HepG2 (cell line): Measurements from ENCODE around the gene CERS6.

Experiments used
- NFKBIZ ChIP-seq: IDR thresholded peaks from 2 replicates; pipeline ENCODE4 v1.6.1; 2018; ENCODE audit warnings: missing genetic modification reagents, missing compliant biosample characterization
- ZBTB1 ChIP-seq: sonication (generic); formaldehyde crosslinking; IDR thresholded peaks from 2 replicates; pipeline ENCODE4 v1.4.0; 2020; ENCODE audit warnings: missing genetic modification reagents, borderline replicate concordance
- ZFX ChIP-seq: sonication (generic); formaldehyde crosslinking; IDR thresholded peaks from 2 replicates; pipeline ENCODE4 v1.4.0; 2020; ENCODE audit warnings: mild to moderate bottlenecking, low read depth, missing genetic modification reagents, moderate library complexity
- TF ChIP-seq, protein P1 (sequence below): sonication (generic); formaldehyde crosslinking; IDR thresholded peaks from 2 replicates; pipeline ENCODE4 v1.8.1; 2023; ENCODE audit warnings: mild to moderate bottlenecking, inconsistent platforms, moderate library complexity, missing genetic modification reagents, borderline replicate concordance

DNA sequence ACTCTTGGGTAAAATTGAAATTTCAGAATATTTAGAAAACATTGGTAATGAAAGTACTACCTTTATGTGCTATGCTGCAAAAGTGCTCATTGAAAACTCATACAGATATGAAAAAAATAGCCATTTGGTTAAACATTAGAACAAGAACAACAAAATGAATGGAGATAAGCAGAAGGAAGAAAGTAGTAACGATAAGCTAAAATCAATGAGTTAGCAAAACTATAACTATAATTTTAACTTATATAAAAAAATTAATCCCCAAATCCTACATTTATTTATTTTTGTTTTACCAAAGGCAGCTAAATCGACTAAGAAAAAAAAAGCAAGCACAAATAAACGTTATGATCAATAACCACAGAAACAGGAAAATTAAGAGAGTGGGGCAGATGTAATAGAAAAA lies 99.2 kb downstream of the CERS6 start:
- TF ChIP-seq NFKBIZ (CRISPR knock-in tag) (no peak), ZBTB1 (CRISPR knock-in tag) (no peak), ZFX (CRISPR knock-in tag) (no peak)
- TF ChIP-seq, protein P1, sequence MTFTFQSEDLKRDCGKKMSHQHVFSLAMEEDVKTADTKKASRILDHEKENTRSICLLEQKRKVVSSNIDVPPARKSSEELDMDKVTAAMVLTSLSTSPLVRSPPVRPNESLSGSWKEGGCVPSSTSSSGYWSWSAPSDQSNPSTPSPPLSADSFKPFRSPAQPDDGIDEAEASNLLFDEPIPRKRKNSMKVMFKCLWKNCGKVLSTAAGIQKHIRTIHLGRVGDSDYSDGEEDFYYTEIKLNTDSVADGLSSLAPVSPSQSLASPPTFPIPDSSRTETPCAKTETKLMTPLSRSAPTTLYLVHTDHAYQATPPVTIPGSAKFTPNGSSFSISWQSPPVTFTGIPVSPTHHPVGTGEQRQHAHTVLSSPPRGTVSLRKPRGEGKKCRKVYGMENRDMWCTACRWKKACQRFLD (CRISPR knock-in tag) = no peak
